ENCODE measurements around the gene ATP13A4. TPM values are rescaled to one million over a fixed set of nuclear protein-coding genes. Genes with fewer than 3 reads are reported as not detected.

ATP13A4 gene
- total RNA-seq, 1 donor from 2014 or later: 0.49 TPM

DNA sequence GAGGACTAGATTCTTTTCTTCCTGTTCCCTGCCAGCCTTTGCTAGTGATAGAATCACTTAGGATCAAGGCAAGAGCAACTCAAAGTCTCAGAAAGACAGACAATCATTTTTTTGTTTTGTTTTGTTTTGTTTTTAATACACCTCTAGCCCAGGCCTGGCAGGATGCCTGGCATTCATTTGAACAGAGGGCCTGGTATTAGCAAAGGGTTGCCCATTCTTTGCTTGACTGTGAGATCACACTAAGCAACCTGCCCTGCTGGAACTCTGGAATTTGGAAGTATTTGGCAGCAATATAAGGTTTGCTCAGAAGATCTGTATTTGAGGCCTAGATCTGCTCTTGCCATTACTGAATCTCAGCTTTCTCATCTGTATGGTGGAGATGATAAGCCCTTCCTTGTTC, 154.4 kb downstream of the ATP13A4 start:
- no peak overlapping the region for H3K27ac Mint-ChIP-seq (ENCODE audit: unreplicated experiment)
- no peaks in the 10 kb centered on the region for H3K36me3 Mint-ChIP-seq (ENCODE audit: low read depth, unreplicated experiment)
- H3K4me3 Mint-ChIP-seq (ENCODE audit: unreplicated experiment): no peak overlapping the region
- no peaks in the 10 kb centered on the region for H3K9me3 Mint-ChIP-seq (ENCODE audit: unreplicated experiment)
- H3K4me1 Mint-ChIP-seq (ENCODE audit: unreplicated experiment): no peaks in the 10 kb centered on the region
- TF ChIP-seq, protein P1, sequence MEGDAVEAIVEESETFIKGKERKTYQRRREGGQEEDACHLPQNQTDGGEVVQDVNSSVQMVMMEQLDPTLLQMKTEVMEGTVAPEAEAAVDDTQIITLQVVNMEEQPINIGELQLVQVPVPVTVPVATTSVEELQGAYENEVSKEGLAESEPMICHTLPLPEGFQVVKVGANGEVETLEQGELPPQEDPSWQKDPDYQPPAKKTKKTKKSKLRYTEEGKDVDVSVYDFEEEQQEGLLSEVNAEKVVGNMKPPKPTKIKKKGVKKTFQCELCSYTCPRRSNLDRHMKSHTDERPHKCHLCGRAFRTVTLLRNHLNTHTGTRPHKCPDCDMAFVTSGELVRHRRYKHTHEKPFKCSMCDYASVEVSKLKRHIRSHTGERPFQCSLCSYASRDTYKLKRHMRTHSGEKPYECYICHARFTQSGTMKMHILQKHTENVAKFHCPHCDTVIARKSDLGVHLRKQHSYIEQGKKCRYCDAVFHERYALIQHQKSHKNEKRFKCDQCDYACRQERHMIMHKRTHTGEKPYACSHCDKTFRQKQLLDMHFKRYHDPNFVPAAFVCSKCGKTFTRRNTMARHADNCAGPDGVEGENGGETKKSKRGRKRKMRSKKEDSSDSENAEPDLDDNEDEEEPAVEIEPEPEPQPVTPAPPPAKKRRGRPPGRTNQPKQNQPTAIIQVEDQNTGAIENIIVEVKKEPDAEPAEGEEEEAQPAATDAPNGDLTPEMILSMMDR (IDR thresholded peaks at IDR 0.05; ENCODE audit: unreplicated experiment): no peak
- DNase-seq (ENCODE audit: low spot score): no peak
- H3K27me3 Mint-ChIP-seq (ENCODE audit: unreplicated experiment): no peaks in the 10 kb centered on the region

DNA sequence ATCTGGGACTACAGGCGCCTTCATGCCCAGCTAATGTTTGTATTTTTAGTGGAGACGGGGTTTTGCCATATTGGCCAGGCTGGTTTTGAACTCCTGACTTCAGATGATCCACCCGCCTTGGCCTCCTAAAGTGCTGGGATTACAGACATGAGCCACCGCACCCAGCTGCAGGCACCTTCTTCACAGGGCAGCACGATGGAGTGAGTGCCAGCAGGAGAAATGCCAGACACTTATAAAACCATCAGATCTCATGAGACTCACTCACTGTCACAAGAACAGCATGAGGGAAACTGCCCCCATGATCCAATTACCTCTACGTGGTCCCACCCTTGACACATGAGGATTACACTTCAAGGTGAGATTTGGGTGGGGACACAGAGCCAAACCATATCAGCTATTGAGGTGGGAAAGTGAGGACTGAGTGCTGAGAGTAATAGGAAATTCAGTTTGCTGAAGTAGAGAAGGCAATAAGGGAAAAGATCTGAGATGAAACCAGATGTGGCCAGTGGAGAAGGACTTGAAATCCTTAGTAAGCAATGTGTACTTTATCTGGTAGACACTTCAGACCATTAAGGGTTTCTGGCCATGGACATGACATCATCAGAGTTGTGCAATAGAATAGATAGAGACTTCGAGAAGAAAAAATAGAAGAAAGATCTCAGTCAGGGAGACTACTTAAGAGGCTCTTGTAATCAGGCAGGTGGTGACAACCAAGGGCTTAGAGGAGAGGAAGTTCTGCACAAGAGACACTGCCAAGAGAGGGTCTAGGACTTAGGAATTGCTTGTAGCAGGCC, 158.0 kb downstream of the ATP13A4 start:
- no peaks in the 10 kb centered on the region for H3K9me3 Mint-ChIP-seq (ENCODE audit: unreplicated experiment)
- H3K27ac Mint-ChIP-seq (ENCODE audit: unreplicated experiment): no peak overlapping the region
- H3K4me1 Mint-ChIP-seq (ENCODE audit: unreplicated experiment): no peaks in the 10 kb centered on the region
- DNase-seq (ENCODE audit: low spot score): no peak
- no peaks in the 10 kb centered on the region for H3K27me3 Mint-ChIP-seq (ENCODE audit: unreplicated experiment)
- TF ChIP-seq, protein P1 (IDR thresholded peaks at IDR 0.05; ENCODE audit: unreplicated experiment): no peak
- H3K4me3 Mint-ChIP-seq (ENCODE audit: unreplicated experiment): no peak overlapping the region
- no peaks in the 10 kb centered on the region for H3K36me3 Mint-ChIP-seq (ENCODE audit: low read depth, unreplicated experiment)

- Mint-ChIP-seq H3K4me1 (ENCODE audit: unreplicated experiment) (peaks cover 4% of the 10 kb centered on the region), H3K27me3 (ENCODE audit: unreplicated experiment) (no peaks in the 10 kb centered on the region), H3K27ac (ENCODE audit: unreplicated experiment) (no peak overlapping the region), H3K4me3 (ENCODE audit: unreplicated experiment) (no peak overlapping the region), H3K36me3 (ENCODE audit: low read depth, unreplicated experiment) (no peaks in the 10 kb centered on the region), H3K9me3 (ENCODE audit: unreplicated experiment) (no peaks in the 10 kb centered on the region)
- TF ChIP-seq, protein P1 (IDR thresholded peaks at IDR 0.05; ENCODE audit: unreplicated experiment): no peak
- no peak for DNase-seq (ENCODE audit: low spot score)
Observed at GRCh38 chr3:193391902-193392301, 162.8 kb downstream of the ATP13A4 start.

DNA sequence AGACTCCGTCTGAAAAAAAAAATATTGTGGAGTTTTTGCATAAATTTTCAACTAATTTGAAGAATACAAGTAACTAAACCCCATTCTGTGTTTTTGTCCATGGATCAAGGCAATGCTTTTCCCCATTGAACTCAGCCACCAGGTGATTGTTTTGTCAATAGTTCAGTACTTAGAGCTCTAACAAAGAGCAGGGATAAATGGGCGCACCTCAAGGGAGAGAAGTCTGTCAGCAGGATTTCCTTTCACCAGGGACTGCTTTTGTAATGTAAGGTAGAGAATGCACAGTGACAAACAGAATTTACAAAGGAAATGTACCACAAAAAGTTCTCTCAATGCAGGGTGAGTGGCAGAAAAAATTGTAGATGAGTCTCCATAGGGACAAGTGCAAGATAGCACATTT, 165.4 kb downstream of the ATP13A4 start:
- Mint-ChIP-seq H3K4me1 (ENCODE audit: unreplicated experiment) (peaks cover 4% of the 10 kb centered on the region), H3K27me3 (ENCODE audit: unreplicated experiment) (no peaks in the 10 kb centered on the region), H3K36me3 (ENCODE audit: low read depth, unreplicated experiment) (no peaks in the 10 kb centered on the region), H3K9me3 (ENCODE audit: unreplicated experiment) (no peaks in the 10 kb centered on the region), H3K27ac (ENCODE audit: unreplicated experiment) (no peak overlapping the region), H3K4me3 (ENCODE audit: unreplicated experiment) (no peak overlapping the region)
- TF ChIP-seq, protein P1 (IDR thresholded peaks at IDR 0.05; ENCODE audit: unreplicated experiment): no peak
- DNase-seq (ENCODE audit: low spot score): no peak

DNA sequence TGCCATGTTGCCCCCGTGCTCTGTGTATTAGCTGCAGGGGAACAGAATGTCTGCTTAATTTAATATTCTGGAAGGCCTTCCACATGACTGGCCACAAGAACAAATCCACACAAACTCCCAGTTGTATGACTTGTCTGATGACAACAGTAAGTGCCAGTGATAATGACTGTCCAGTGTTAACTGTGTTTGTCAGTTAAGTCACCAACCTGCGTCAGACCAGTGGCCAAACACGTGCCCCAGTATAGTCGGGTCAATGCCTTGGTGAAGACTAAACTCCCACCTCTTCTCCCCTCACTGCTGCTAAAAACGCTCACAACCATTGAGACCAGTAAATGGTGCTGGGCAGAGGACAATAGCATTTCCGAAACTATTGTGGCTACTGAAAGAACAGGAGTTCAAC, 166.3 kb downstream of the ATP13A4 start:
- Mint-ChIP-seq H3K27ac (ENCODE audit: unreplicated experiment) (no peak overlapping the region), H3K27me3 (ENCODE audit: unreplicated experiment) (peaks cover under 1% of the 10 kb centered on the region), H3K36me3 (ENCODE audit: low read depth, unreplicated experiment) (no peaks in the 10 kb centered on the region), H3K4me1 (ENCODE audit: unreplicated experiment) (peaks cover 4% of the 10 kb centered on the region), H3K9me3 (ENCODE audit: unreplicated experiment) (no peaks in the 10 kb centered on the region), H3K4me3 (ENCODE audit: unreplicated experiment) (no peak overlapping the region)
- TF ChIP-seq, protein P1 (IDR thresholded peaks at IDR 0.05; ENCODE audit: unreplicated experiment): no peak
- no peak for DNase-seq (ENCODE audit: low spot score)
